Heart right ventricle (tissue), 16 donors: ENCODE measurements around the gene CRTAP. TPM values are rescaled to one million over a fixed set of nuclear protein-coding genes. Genes with fewer than 3 reads are reported as not detected.
"Not testable (repeated sequence)": the region's sequence is repeated elsewhere in the genome, so short reads cannot be mapped to it uniquely, and the experiment has no call there.

ENCODE experiments used
- ATAC-seq, 8 donors: fragments of 200-7000 bp; cut with Tn5 transposase; one replicate each; pipeline ENCODE4 v1.9.1; 2020; ENCODE audit warnings: mild to moderate bottlenecking in 8 of 8, moderate library complexity in 8 of 8, moderate number of reproducible peaks in 1 of 8
- DNase-seq, 2 donors: peaks; one replicate each; pipeline ENCODE4 v3.0.0-alpha.2; 2020
- H3K27ac ChIP-seq, 10 donors: fragments of 200-600 bp; sonication (generic) in 2 of 10; one replicate each; pipeline versions ENCODE4 v1.5.0 to v1.8.0; 2020 to 2022; ENCODE audit warnings: mild to moderate bottlenecking in 3 of 10
- H3K27me3 ChIP-seq, 7 donors: fragments of 200-600 bp; one replicate each; pipeline ENCODE4 v1.8.0; 2021 to 2022; ENCODE audit warnings: mild to moderate bottlenecking in 2 of 7
- H3K36me3 ChIP-seq, 9 donors: fragments of 200-600 bp; sonication (generic) in 1 of 9; one replicate each; pipeline versions ENCODE4 v1.5.0 to v1.8.0; 2020 to 2022; ENCODE audit warnings: mild to moderate bottlenecking in 2 of 9
- H3K4me1 ChIP-seq, 9 donors: fragments of 200-600 bp; sonication (generic) in 1 of 9; one replicate each; pipeline versions ENCODE4 v1.5.0 to v1.8.0; 2020 to 2022; ENCODE audit warnings: mild to moderate bottlenecking in 4 of 9
- H3K4me3 ChIP-seq, 10 donors: fragments of 200-600 bp; sonication (generic) in 2 of 10; one replicate each; pipeline versions ENCODE4 v1.5.0 to v1.8.0; 2020 to 2022; ENCODE audit warnings: mild to moderate bottlenecking in 7 of 10, moderate library complexity in 2 of 10
- H3K9me3 ChIP-seq, 11 donors: fragments of 200-600 bp in 10 of 11; sonication (generic) in 2 of 11; one replicate each; pipeline versions ENCODE4 v1.5.0 to v1.8.0; 2013 to 2022; ENCODE audit warnings: mild to moderate bottlenecking in 2 of 11, control low read depth in 1 of 11, moderate library complexity in 1 of 11
- WGBS, 2 donors: extraction: QIAGEN DNeasy Blood & Tissue Kit; methylation state at CpG; one replicate each; pipeline ENCODE4 v1.1.7; 2013; ENCODE audit warnings: inconsistent platforms in 1 of 2; 5-methylcytosine and 5-hydroxymethylcytosine counted together
- intact Hi-C, 10 donors: fragments of 100-400 bp; cut with DNase I; formaldehyde crosslinking; loops; one replicate each; pipeline versions ENCODE4 v1.11.1 to v1.14.2; 2022
- polyA plus RNA-seq, 2 donors: library from polyadenylated mRNA; stranded (reverse); fragments of 200-250 nt; gene quantifications; one replicate each; pipeline ENCODE4 v1.2.3, GENCODE V29; 2013
- total RNA-seq, 10 donors: library from RNA; stranded (reverse); fragmentation: NEBNext Ultra II Directional in 3 of 10; extraction: Animal tissue kit (Norgen Biotek cat#: 25700) in 3 of 10; gene quantifications; one replicate each; pipeline versions ENCODE4 v1.2.1 to v1.2.4, GENCODE V29; 2021 to 2023
- TF ChIP-seq, protein P1 (sequence below), 9 donors: fragments of 200-600 bp; sonication (generic) in 2 of 9; IDR thresholded peaks; one replicate each; pipeline versions ENCODE4 v1.5.0 to v1.8.0; 2021 to 2022; ENCODE audit warnings: antibody characterized with exemption in 9 of 9, mild to moderate bottlenecking in 5 of 9, moderate library complexity in 1 of 9
- donor health status: Arrhythmogenic right ventricular cardiomyopathy.
- donor health status: ischemic (EF 13 %, LVEDD 7.1; RV severe dilation, severe dysfunction).
- donor health status: healthy with polysubstance abuse.
- donor health status: DM: no; HTN: yes; CAD: no.
- donor health status: DM: no; HTN: no; CAD: no.
- donor health status: ischemic (EF 25% LVEDD 6.9; RV normal size, moderate dysfunction).
- donor health status: ischemic (EF 25% LVEDD 5.7; RV mildly dilated, moderate dysfunction).
- donor health status: healthy.
- donor health status: DM: yes; HTN: yes; CAD: no.
- donor health status: Ischemic cardiomyopathy.
- donor health status: ischemic (EF 35%, LVEDD 5.7; RV mildly dilated, moderate dysfunction).
- donor health status: nonischemic (EF 11% LVEDD 7.7; RV severe dilation, severe dysfunction).
- donor health status: DM: yes; HTN: yes; CAD: no.
- donor health status: PGD.
- donor health status: ischemic (EF 29% LVEDD 5.4; RV normal size, mild dysfunction).
- donor health status: nonischemic (EF 23%, LVEDD 6.1; RV moderate dilation, normal function).

Gene CRTAP
- total and polyA plus RNA-seq, 12 donors: 17.5 to 120 (median 87.2) TPM

DNA sequence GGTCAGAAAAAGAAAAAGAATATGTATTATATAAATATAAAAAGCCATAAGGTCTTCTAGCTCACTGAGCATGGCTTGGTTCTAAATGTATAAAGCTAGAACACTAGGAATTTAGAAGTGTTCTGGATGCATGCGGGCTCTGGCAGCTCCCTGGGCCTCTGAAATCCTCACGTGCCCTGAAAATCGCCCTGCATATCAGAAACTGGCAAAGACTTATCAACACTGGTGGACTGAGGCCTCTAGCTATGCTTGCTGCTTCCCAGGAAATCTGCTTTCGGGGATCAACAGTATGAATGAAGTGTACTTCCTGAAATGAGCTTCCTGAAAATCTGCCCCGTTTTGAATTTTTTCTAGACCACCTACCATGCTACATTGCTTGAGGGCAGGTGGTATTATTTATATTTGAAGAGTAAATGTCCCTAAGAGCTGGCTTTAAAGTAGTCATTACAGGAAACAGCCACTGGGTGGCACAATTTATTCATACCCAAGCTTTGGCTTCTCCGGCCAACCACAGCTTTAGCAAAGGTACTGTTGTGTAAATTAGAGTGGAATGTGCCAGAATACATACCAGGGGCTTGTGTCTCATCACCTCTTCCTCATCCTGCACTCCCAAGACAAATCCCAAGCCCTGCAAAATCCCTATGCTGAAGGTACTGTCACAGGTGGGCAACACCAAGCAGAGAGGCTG lies 17.7 kb downstream of the CRTAP start:
- ATAC-seq: peak; percentile 46 to 84 (median 70)

DNA sequence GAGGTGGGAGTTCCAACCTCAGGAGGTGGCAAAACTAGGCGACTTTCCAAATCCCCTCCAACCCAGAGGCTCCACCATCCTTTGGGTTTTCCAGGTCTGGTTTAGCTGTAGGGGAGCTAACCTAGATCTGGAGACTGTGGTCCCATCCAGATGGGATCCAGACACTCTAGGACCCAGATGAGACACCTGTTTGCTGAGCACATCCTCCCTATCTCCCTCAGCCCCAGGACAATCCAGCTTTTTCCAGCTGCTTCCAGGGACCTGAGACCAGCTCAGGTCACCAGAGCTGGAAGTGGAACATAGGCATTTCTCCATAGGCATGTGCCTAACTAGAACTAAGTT lies 18.2 kb downstream of the CRTAP start:
- TF ChIP-seq, protein P1, sequence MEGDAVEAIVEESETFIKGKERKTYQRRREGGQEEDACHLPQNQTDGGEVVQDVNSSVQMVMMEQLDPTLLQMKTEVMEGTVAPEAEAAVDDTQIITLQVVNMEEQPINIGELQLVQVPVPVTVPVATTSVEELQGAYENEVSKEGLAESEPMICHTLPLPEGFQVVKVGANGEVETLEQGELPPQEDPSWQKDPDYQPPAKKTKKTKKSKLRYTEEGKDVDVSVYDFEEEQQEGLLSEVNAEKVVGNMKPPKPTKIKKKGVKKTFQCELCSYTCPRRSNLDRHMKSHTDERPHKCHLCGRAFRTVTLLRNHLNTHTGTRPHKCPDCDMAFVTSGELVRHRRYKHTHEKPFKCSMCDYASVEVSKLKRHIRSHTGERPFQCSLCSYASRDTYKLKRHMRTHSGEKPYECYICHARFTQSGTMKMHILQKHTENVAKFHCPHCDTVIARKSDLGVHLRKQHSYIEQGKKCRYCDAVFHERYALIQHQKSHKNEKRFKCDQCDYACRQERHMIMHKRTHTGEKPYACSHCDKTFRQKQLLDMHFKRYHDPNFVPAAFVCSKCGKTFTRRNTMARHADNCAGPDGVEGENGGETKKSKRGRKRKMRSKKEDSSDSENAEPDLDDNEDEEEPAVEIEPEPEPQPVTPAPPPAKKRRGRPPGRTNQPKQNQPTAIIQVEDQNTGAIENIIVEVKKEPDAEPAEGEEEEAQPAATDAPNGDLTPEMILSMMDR (IDR thresholded peaks at IDR 0.05): no peak
- H3K27ac ChIP-seq: no peak overlapping the region
- H3K36me3 ChIP-seq: peaks cover 0 to 99% (median 39%) of the 10 kb centered on the region in 9 donors
- no peak overlapping the region for H3K4me3 ChIP-seq
- 86 to 94% methylated on average over 1 of the region's 1 CpG for WGBS, 2 donors
- intact Hi-C loops: loop anchor here in 6 of 10 donors (1.0 to 10.0 kb wide), 5 partner anchors 93 to 655 kb away; no protein-coding TSS in a partner anchor
- peak in 5 of 8 donors; percentile 2 to 38 (median 16) for ATAC-seq
- H3K9me3 ChIP-seq: no peaks in the 10 kb centered on the region
- H3K4me1 ChIP-seq: peaks cover 0 to 9% (median 0%) of the 10 kb centered on the region in 9 donors
- H3K27me3 ChIP-seq: no peaks in the 10 kb centered on the region
- DNase-seq: no peak

More for the DNA sequence above, 17.7 kb downstream of the CRTAP start:
- DNase-seq: peak in 1 of 2 donors; percentile 23
- TF ChIP-seq, protein P1 (IDR thresholded peaks at IDR 0.05): peak; percentile 50 to 82 (median 76)
- Histone ChIP-seq H3K4me3 (no peak overlapping the region), H3K9me3 (no peaks in the 10 kb centered on the region), H3K27me3 (no peaks in the 10 kb centered on the region), H3K4me1 (peaks cover 0 to 9% (median 0%) of the 10 kb centered on the region in 9 donors), H3K36me3 (peaks cover 0 to 99% (median 39%) of the 10 kb centered on the region in 9 donors), H3K27ac (no peak overlapping the region)
- intact Hi-C loops: loop anchor here (1.0 to 10.0 kb wide), 7 partner anchors 93 to 656 kb away; no protein-coding TSS in a partner anchor
- WGBS, 2 donors: 19 to 22% methylated on average over 6 of the region's 6 CpGs

DNA sequence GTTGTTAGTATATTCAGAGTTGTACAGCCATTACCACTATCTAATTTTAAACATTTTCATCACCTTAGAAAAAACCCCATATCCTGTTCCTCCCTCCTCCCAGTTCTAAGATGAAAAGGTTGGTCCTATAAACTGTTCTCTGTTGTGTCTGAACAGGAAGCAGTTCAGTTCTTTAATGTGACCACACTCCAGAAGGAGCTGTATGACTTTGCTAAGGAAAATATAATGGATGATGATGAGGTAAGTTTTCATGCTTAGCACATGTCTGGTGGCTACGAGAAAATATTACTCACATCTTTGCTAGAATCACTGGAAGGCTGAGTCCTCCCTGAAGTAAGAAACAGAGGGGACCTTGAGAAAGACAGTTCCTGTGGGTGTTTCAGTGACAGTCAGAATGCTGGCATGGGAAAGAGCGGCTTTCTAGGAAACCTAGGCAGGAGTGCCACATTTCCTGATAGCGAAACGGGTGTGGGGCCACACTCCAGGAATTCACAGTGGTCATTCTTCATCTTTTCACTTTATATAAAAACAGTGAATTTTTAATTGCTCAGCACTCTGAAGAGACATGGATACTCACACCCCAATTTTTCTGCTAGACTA lies 20.3 kb downstream of the CRTAP start:
- Histone ChIP-seq H3K36me3 (peaks cover 0 to 97% (median 43%) of the 10 kb centered on the region in 9 donors), H3K27ac (no peak overlapping the region), H3K4me1 (peaks cover 0 to 9% (median 0%) of the 10 kb centered on the region in 9 donors), H3K4me3 (no peak overlapping the region), H3K27me3 (no peaks in the 10 kb centered on the region), H3K9me3 (no peaks in the 10 kb centered on the region)
- intact Hi-C loops: loop anchor here in 5 of 10 donors (5.0 to 10.0 kb wide), 4 partner anchors 91 to 653 kb away; no protein-coding TSS in a partner anchor
- TF ChIP-seq, protein P1 (IDR thresholded peaks at IDR 0.05): no peak
- 59 to 72% methylated on average over 4 of the region's 4 CpGs for WGBS, 2 donors
- DNase-seq (no peak), ATAC-seq (no peak)

DNA sequence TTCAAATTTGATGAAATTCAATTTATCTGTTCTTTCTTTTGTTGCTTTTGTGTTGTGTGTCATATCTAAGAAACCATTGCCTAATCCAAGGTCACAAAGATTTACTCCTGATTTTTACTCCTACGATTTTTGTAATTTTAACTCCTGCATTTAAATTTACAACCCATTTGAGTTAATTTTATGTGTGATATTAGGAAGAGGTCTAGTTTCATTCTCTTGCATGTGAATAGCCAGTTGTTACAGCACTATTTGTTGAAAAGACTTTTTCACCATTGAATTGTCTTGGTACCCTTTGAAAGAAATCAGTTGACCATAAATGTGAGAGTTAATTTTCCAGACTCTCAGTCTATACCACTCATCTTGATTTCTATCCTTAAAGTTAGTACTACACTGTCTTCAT lies 23.9 kb downstream of the CRTAP start:
- no peak overlapping the region for H3K27ac ChIP-seq
- 83 to 98% methylated on average over 1 of the region's 1 CpG for WGBS, 2 donors
- DNase-seq: no peak
- no peaks in the 10 kb centered on the region for H3K27me3 ChIP-seq
- TF ChIP-seq, protein P1 (IDR thresholded peaks at IDR 0.05): no peak
- no peak for ATAC-seq
- intact Hi-C loops: loop anchor here in 2 of 10 donors (10.0 kb wide), 2 partner anchors 87 to 647 kb away; no protein-coding TSS in a partner anchor
- peaks cover 0 to 7% (median 0%) of the 10 kb centered on the region in 9 donors for H3K4me1 ChIP-seq
- H3K9me3 ChIP-seq: no peaks in the 10 kb centered on the region
- no peak overlapping the region for H3K4me3 ChIP-seq
- H3K36me3 ChIP-seq: peaks cover 0 to 100% (median 48%) of the 10 kb centered on the region in 9 donors

DNA sequence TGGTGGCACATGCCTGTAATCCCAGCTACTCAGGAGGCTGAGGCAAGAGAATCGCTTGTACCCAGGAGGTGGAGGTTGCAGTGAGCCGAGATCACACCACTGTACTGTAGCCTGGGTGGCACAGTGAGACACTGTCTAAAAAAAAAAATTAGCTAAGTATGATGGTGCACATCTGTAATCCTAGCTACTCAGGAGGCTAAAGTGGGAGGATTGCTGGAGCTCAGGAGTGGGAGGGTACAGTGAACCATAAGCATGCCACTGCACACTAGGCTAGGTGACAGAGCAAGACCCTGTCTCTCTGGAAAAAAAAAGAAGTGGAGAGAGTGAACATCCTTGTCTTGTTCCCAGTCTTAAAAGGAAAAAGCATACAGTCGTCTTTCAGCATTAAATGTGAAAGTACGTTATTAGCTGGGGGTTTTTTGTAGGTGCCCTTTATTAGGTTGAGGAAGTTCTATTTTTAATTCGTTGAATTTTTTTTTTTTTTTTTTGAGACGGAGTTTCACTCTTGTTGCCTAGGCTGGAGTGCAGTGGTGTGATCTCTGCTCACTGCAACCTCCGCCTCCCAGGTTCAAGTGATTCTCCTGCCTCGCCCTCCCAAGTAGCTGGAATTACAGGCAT lies 25.3 kb downstream of the CRTAP start:
- not testable (repeated sequence) for H3K9me3 ChIP-seq, H3K4me3 ChIP-seq, DNase-seq, H3K4me1 ChIP-seq, ATAC-seq, H3K27me3 ChIP-seq, H3K27ac ChIP-seq
- H3K36me3 ChIP-seq: peaks cover 0 to 98% (median 43%) of the 10 kb centered on the region in 9 donors
- 91 to 92% methylated on average over 8 of the region's 8 CpGs for WGBS, 2 donors
- intact Hi-C loops: loop anchor here in 2 of 10 donors (10.0 kb wide), 2 partner anchors 86 to 646 kb away; no protein-coding TSS in a partner anchor
